Sigmoid colon (tissue), 7 donors: ENCODE results near the gene KCNH1. TPM values are rescaled to one million over a fixed set of nuclear protein-coding genes. Genes with fewer than 3 reads are reported as not detected.

Source experiments
- DNase-seq: peaks from one replicate; pipeline ENCODE4 v3.0.0-alpha.2; 2019
- H3K27ac ChIP-seq, 4 donors: fragments of 200-600 bp; sonication (generic); one replicate each; pipeline ENCODE4 v1.5.1; 2016 to 2019; ENCODE audit warnings: mild to moderate bottlenecking in 1 of 4
- H3K27me3 ChIP-seq, 3 donors: fragments of 200-600 bp; sonication (generic); one replicate each; pipeline ENCODE4 v1.5.1; 2019; ENCODE audit warnings: mild to moderate bottlenecking in 1 of 3
- H3K36me3 ChIP-seq, 4 donors: fragments of 200-600 bp; sonication (generic); one replicate each; pipeline ENCODE4 v1.5.1; 2016 to 2019
- H3K4me1 ChIP-seq, 4 donors: fragments of 200-600 bp; sonication (generic); one replicate each; pipeline ENCODE4 v1.5.1; 2017 to 2019
- H3K4me3 ChIP-seq, 4 donors: fragments of 200-600 bp; sonication (generic); one replicate each; pipeline ENCODE4 v1.5.1; 2017 to 2019; ENCODE audit warnings: mild to moderate bottlenecking in 2 of 4, moderate library complexity in 1 of 4
- H3K9me3 ChIP-seq, 4 donors: fragments of 200-600 bp in 3 of 4; sonication (generic) in 3 of 4; one replicate each; pipeline versions ENCODE4 v1.5.1 to v1.6.1; 2013 to 2019
- CTCF ChIP-seq, 4 experiments: fragments of 450-650 bp in 3 of 4; fragments of 200-600 bp in 1 of 4; IDR thresholded peaks; one replicate each; pipeline ENCODE4 v1.5.1; 2016 to 2019; ENCODE audit warnings: antibody characterized with exemption in 4 of 4, mild to moderate bottlenecking in 3 of 4, moderate library complexity in 2 of 4
- EP300 ChIP-seq, 4 donors: sonication (generic); formaldehyde crosslinking; IDR thresholded peaks; one replicate each; pipeline ENCODE4 v1.6.1; 2017; ENCODE audit warnings: antibody characterized with exemption in 4 of 4
- POLR2A ChIP-seq, 2 donors: fragments of 450-650 bp; IDR thresholded peaks; one replicate each; pipeline ENCODE4 v1.6.1; 2016; ENCODE audit warnings: antibody characterized with exemption in 2 of 2, mild to moderate bottlenecking in 2 of 2, moderate library complexity in 2 of 2
- POLR2AphosphoS5 ChIP-seq, 4 donors: sonication (generic); formaldehyde crosslinking; IDR thresholded peaks; one replicate each; pipeline ENCODE4 v1.6.1; 2017; ENCODE audit warnings: antibody characterized with exemption in 4 of 4
- WGBS, 2 donors: extraction: QIAGEN DNeasy Blood & Tissue Kit; methylation state at CpG; one replicate each; pipeline ENCODE4 v1.1.7; 2013; 5-methylcytosine and 5-hydroxymethylcytosine counted together
- intact Hi-C: fragments of 100-400 bp; cut with DNase I; formaldehyde crosslinking; loops from one replicate; pipeline ENCODE4 v1.15.1; 2023
- polyA plus RNA-seq, 3 donors: library from polyadenylated mRNA; stranded (reverse); fragments of 200-250 nt; gene quantifications; one replicate each; pipeline ENCODE4 v1.2.3, GENCODE V29; 2013
- total RNA-seq, 4 donors: library from RNA; depleted of rRNA; stranded (reverse); fragments of >200 nt; gene quantifications; one replicate each; pipeline ENCODE4 v1.1.0, GENCODE V29; 2016
- donor health status: healthy with polysubstance abuse.
- donor health status: Bipolar disorder and iron deficiency.
- donor health status: healthy.

Gene KCNH1
- total and polyA plus RNA-seq, 7 donors: 0.23 to 3.1 (median 0.55) TPM; not detected in 2

DNA sequence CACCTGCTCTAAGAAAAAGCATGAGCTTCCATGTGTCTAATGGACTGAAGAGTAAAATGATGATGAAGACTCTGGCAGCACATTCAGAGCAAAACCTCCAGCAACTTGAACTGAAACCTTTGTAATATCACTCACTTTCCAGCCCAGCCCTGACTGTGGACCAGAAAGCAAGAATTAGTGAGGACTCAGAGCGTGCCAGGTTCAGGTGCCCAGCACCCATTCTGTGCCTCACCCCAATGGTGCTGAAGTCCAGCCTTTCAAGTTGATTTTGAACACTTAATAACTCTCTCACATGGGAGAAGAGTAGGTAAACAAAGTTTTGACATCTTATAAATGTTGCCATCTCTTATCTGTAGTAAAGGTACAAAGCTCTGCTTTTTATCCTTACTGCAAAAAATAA is 350.0 kb downstream of the KCNH1 start:
- H3K27me3 ChIP-seq: no peaks in the 10 kb centered on the region
- no peak overlapping the region for H3K27ac ChIP-seq
- TF ChIP-seq CTCF (IDR thresholded peaks at IDR 0.05) (no peak), EP300 (IDR thresholded peaks at IDR 0.05) (no peak), POLR2AphosphoS5 (IDR thresholded peaks at IDR 0.05) (no peak), POLR2A (IDR thresholded peaks at IDR 0.05) (no peak)
- H3K4me3 ChIP-seq: no peak overlapping the region
- no peaks in the 10 kb centered on the region for H3K9me3 ChIP-seq
- no peak for DNase-seq
- intact Hi-C loops: no loop called here
- WGBS, 2 donors: 34 to 80% methylated on average over 1 of the region's 1 CpG
- no peaks in the 10 kb centered on the region for H3K36me3 ChIP-seq
- H3K4me1 ChIP-seq: no peaks in the 10 kb centered on the region

DNA sequence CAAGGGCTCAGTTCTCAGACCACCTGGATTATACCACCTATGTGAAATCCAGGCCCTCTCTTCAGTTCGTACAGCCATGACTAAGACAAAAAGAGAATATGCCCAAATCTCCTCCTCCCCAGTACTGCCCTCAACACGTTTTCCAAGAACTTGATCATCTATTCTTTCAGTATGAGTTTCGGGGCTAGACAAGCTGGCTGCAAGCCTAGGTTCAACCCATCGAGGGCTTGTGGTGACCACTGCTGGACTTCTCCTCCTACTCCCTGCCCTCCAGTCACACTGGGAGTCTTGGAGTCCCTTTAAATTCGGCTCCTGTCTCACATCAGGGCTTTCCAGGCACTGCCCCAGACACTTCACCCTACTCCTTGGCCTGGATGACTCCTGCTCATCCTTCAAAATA is 352.3 kb downstream of the KCNH1 start:
- H3K4me1 ChIP-seq: no peaks in the 10 kb centered on the region
- H3K27me3 ChIP-seq: no peaks in the 10 kb centered on the region
- no peaks in the 10 kb centered on the region for H3K9me3 ChIP-seq
- H3K27ac ChIP-seq: no peak overlapping the region
- H3K36me3 ChIP-seq: no peaks in the 10 kb centered on the region
- no peak for DNase-seq
- no peak overlapping the region for H3K4me3 ChIP-seq
- no peak for TF ChIP-seq EP300 (IDR thresholded peaks at IDR 0.05)
- no peak for TF ChIP-seq CTCF (IDR thresholded peaks at IDR 0.05)
- TF ChIP-seq POLR2A (IDR thresholded peaks at IDR 0.05): no peak
- TF ChIP-seq POLR2AphosphoS5 (IDR thresholded peaks at IDR 0.05): no peak
- 64 to 72% methylated on average over 5 of the region's 5 CpGs for WGBS, 2 donors
- intact Hi-C loops: no loop called here

DNA sequence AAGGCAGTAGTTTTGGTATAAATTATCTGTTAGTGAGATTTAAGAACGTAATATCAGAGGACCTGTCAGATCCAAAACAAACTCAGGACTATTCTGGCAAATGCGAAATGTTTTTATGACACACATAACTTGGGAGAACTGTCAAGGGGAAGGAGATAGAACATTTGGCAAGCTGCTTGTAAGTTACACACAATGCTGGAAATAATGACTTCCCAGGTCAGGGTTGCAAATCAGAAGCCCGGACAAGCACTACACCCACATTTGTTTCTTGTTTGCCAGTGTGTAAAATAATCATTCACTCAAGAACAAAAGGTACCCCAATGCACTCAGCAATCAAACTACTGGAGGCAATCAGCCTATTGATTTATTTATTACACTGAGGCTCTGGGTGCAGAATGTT is 354.7 kb downstream of the KCNH1 start:
- intact Hi-C loops: no loop called here
- TF ChIP-seq POLR2AphosphoS5 (IDR thresholded peaks at IDR 0.05) (no peak), POLR2A (IDR thresholded peaks at IDR 0.05) (no peak), EP300 (IDR thresholded peaks at IDR 0.05) (no peak), CTCF (IDR thresholded peaks at IDR 0.05) (no peak)
- H3K4me1 ChIP-seq: no peaks in the 10 kb centered on the region
- 16 to 47% methylated on average over 3 of the region's 3 CpGs for WGBS, 2 donors
- DNase-seq: no peak
- H3K9me3 ChIP-seq: no peaks in the 10 kb centered on the region
- no peak overlapping the region for H3K4me3 ChIP-seq
- no peak overlapping the region for H3K27ac ChIP-seq
- no peaks in the 10 kb centered on the region for H3K27me3 ChIP-seq
- no peaks in the 10 kb centered on the region for H3K36me3 ChIP-seq

- Histone ChIP-seq H3K9me3 (no peaks in the 10 kb centered on the region), H3K4me3 (no peak overlapping the region), H3K27me3 (no peaks in the 10 kb centered on the region), H3K36me3 (no peaks in the 10 kb centered on the region), H3K27ac (no peak overlapping the region), H3K4me1 (no peaks in the 10 kb centered on the region)
- 66 to 86% methylated on average over 2 of the region's 2 CpGs for WGBS, 2 donors
- intact Hi-C loops: no loop called here
- TF ChIP-seq CTCF (IDR thresholded peaks at IDR 0.05) (no peak), EP300 (IDR thresholded peaks at IDR 0.05) (no peak), POLR2A (IDR thresholded peaks at IDR 0.05) (no peak), POLR2AphosphoS5 (IDR thresholded peaks at IDR 0.05) (no peak)
- no peak for DNase-seq
Observed at GRCh38 chr1:210777914-210778313, 356.0 kb downstream of the KCNH1 start.

DNA sequence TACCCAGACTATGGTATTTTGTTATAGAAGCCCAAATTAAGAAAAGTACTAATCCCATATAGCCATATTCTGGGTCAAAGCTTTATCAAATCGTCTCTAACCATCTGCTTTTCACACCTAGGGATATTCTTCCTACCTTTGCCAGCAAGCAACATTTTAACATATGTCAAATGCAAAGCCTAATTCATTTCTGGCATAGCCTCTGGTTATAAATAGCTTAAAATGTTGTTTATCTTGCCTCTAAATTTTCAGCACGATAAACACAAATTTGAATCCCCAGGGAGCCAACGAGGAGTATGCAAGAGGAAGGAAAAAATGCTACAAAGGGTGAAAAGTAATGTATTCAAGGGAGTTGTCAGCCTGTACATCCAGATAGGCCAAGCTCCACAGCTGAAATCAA is 357.2 kb downstream of the KCNH1 start:
- no peaks in the 10 kb centered on the region for H3K36me3 ChIP-seq
- intact Hi-C loops: no loop called here
- no peaks in the 10 kb centered on the region for H3K9me3 ChIP-seq
- DNase-seq: no peak
- H3K4me1 ChIP-seq: no peaks in the 10 kb centered on the region
- TF ChIP-seq CTCF (IDR thresholded peaks at IDR 0.05) (no peak), EP300 (IDR thresholded peaks at IDR 0.05) (no peak), POLR2AphosphoS5 (IDR thresholded peaks at IDR 0.05) (no peak), POLR2A (IDR thresholded peaks at IDR 0.05) (no peak)
- no peaks in the 10 kb centered on the region for H3K27me3 ChIP-seq
- WGBS, 2 donors: 65 to 73% methylated on average over 3 of the region's 3 CpGs
- no peak overlapping the region for H3K4me3 ChIP-seq
- H3K27ac ChIP-seq: no peak overlapping the region
